Stimulated activated CD8-positive, alpha-beta memory T cell treated with anti-CD3 and anti-CD28 coated beads, Interleukin-7, amount 100 ng/mL, for 1 hour (primary cell): ENCODE results near the gene ZKSCAN7.
"Not testable (repeated sequence)": the region's sequence is repeated elsewhere in the genome, so short reads cannot be mapped to it uniquely, and the experiment has no call there.

Experiments used
- DNase-seq, 2 donors: peaks; one replicate each; pipeline ENCODE4 v3.0.0-alpha.2; 2020; ENCODE audit warnings: low read depth in 2 of 2

The ZKSCAN7 gene

DNA sequence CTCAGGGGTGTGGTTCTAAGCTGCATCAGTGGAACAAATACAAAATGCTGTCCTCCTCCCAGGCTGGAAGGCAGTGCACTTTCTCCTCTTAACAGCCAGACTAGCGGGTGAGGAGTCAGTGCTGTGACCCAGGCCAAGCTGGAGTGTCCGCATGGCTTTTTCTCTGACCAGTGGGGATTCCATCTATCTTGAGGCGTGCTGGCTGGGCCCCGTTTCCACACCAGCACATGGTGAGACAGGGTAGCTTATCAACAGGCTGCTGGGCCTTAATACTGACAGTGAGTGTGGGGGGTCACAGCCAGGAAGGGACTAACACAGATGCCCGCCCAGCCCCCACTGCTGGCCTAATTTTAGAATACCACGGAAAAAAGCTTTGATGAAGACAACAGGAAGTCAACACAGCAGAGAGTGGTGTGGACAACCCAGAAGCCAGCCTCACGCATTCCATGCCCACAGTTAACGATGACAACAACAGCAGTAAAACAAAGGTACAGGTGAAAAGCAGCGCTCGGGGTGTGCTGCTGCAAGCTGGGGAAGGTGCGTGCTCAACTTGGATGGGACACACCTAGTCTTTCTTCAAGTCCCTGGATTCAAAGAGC is 22.5 kb downstream of the ZKSCAN7 start:
- not testable (repeated sequence) for DNase-seq

DNA sequence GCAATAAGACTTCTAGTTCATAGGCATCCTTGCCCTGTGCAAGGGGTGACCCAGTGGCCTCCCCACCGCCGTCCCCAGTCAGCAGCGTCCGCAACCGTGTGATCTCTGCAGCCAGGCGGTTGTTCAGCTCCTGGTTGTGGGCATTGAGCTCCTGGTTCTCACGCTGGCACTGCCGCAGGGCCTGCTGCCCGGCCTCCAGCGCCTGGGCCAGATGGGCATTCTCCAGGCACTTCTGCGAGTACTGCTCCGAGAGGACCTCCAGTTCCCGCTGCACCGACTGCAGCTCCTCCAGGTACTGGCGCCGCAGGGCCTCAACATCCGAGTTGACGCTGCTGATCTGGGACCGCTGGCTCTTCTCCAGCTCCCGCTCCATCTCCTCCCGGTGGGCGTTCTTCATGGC is 23.3 kb downstream of the ZKSCAN7 start:
- not testable (repeated sequence) for DNase-seq

DNA sequence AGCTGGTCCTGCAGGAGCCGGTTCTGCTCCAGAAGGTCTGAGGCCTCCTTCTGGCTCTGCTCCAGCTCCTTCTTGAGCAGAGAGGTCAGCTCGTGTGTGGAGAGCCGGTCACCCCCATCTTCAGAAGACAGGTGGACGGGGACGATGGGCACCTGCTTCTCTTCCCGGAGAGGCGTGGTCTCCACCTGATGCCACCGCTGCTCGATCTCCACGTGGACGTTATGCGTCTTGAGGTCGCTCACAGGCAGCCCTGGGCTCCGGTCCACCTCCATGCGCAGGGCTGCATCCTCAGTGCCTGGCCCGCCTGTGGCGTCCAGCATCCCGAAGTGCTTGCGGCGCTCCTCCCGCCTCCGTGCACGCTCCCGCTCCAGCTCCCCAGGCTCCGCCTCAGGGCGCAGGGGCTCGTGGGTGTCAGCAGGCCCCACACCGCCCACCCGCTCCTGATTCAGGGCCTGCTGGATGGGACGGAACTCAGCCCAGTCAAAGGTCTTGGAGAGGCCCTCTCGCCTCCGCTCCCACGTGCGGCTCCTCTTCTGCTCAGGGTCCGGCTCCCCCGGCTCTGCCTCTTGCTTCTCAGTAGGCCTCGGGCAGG is 24.0 kb downstream of the ZKSCAN7 start:
- DNase-seq, result not testable (repeated sequence)

DNA sequence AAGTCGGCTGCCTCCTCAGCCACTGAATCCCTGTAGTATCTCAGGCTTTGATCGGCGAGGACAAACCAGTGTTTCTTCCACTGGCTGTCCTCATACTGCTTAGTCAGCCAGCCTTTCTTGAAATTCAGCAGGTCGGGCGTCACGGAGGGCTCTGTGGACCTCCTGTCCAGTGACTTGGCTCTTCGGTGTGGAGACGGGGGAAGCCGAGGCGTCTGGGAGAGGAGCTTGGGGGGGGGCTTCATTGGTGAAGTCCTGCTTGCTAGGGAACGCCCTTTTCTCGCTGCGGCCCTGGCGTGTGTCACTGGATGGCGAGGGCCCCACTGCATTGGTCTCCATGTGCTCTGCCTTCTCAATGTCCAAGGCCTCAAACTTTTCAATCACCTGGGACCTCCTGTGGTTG is 24.8 kb downstream of the ZKSCAN7 start:
- not testable (repeated sequence) for DNase-seq

DNA sequence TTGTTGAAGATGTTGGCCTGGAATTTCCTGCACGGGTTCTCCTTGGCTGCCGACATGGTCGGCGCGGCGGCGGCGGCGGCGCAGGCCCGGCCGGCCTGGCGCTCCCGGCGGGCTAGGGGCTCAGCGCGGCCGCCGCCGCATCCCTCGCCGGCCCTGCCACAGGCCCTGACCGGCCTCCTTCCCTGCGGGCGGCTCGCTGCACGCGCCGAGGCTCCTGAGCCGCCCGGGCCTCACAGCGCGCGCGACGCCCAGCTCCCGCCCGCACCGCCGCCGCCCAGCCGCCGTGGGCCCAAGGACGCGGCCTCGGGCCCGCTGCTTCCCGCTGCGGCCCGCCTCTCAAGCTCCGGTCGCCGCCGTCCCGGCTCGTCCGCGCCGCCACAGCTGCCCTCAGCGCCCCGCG is 26.0 kb downstream of the ZKSCAN7 start:
- not testable (repeated sequence) for DNase-seq

DNA sequence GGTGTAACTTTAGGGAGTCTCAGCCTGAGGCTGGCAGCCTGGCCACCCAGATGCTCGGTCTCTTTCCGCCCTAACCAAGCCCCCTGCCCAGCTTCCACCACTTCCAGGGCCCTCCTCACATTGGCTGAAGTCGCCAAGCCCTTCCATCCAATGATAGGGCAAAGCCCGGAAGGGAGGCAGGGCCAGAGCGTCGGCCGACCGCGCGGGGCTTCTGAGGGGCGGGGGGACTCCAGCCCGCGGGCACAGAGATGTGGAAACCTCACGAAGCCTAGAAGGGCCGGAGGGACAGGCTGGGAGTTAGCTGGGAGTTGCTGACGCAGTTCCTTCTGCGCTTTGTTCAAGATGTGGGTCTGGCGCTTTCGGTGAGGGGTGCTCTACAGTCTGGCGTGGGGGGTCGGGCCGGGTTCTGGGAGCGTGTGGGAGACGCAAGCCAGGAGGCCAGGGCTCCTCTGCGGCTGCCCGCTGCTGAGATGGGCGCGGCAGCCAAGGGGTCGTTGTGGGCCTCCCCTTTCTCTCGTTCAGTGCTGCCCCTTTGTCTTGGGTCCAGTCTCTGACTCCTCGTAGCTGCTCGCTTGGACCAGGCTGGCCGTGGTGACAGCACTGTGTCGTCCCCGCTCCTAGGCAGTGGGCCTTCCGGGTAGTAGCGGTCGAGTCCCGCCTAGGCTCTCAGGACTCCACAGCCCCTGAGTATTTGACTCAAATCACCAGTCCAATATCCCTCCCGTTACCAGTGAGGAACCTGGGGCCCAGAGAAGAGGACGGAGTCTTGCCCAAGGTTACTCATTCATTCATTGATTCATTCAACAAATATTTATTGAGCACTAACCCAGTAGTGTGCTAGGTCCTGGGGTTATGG is 29.9 kb downstream of the ZKSCAN7 start, which contains the start of gene ZNF660:
Gene ZNF660, plus strand, starts transcription at position 319 of the 856 bp plus-strand sequence. CDS start 9,230 bp downstream, outside the sequence.
- no peak for DNase-seq

DNA sequence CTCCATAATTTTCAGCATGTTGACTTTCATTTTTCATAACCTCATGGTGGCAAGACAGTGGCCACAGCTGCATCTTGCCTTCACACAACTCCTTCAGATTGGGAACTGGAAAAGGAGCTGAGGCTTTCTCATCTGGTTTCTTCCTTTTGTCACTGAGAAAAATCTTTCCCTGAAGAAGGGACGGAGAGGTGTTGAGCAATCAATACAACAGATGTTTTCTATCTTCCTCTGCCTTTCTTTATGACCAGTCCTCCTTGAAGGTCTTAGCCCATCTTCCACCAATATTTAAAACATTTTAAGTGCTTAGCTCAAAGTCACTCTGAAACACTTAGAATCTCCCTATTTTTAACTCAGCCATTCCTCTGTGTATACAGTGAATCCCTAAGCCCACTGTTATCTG is 41.6 kb downstream of the ZKSCAN7 start:
- DNase-seq, result no peak

DNA sequence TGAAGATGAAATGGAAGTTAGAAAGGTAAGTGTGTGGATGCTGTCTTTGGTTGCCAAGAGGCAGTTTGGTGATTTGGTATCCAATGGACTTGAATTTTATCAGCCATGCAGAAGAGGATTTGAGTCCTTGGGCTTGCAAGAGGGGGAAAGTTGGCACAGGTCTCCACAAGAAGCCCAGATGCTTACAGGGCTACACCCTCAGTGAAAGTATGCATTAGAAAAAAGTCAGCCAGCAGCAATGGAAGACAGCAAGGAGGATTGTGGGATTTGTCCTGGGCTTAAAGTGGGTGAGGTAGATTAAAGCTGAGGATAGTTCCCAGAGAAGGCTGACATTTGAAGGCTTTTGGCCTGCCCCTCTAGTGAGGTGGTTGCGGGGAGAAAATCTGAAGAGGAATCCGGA is 46.8 kb downstream of the ZKSCAN7 start:
- no peak for DNase-seq

DNA sequence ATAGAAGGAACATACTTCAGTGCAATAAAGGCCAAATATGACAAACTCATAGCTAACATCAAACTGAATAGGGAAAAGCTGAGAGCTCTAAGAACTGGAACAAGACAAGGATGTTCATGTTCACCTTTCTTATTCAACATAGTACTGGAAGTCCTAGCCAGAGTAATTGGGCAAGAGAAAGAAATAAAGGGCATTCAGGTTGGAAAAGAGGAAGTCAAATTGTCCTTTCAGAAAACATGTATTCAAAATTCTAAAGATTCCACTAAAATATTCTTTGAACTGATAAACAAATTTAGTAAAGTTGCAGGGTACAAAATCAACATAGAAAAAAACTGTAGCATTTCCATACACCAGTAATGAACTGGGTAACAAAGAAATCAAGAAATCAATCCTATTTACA is 57.7 kb downstream of the ZKSCAN7 start:
- DNase-seq, result no peak
